Mammary epithelial cell (primary cell): ENCODE measurements around the gene E2F6.

Source experiments
- EZH2 ChIP-seq: IDR thresholded peaks from 2 replicates; pipeline ENCODE4 v1.6.1; 2012; ENCODE audit warnings: low read length, inconsistent platforms, borderline replicate concordance
- TF ChIP-seq, protein P1 (sequence below), 2 donors: IDR thresholded peaks in 1 of 2; conservative IDR thresholded peaks in 1 of 2; 2 replicates each; pipeline ENCODE4 v1.5.1; 2011 to 2012; ENCODE audit warnings: inconsistent platforms in 2 of 2, low read length in 2 of 2, mild to moderate bottlenecking in 2 of 2, control low read depth in 1 of 2, low read depth in 1 of 2; ENCODE audit not compliant: insufficient read depth in 1 of 2; ENCODE audit errors: extremely low read depth in 1 of 2

DNA sequence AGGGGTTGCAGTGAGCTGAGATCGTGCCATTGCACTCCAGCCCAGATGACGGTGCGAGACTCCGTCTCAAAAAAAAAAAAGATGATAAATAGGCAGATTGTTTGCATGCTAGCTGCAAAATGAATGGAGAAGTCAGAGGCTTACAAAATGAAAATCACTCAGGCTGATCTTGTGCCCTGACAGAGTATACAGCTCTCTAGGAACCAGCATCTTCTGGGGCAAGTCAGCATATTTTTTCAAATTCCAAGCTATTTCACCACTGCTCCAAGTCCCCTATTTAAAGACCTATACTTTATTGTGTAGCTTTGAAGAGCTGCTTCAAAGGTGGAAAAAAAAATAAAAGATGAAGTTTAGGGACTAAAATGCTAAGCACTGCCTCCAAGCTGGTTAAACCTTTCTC is 6.1 kb downstream of the E2F6 start:
- TF ChIP-seq, protein P1, sequence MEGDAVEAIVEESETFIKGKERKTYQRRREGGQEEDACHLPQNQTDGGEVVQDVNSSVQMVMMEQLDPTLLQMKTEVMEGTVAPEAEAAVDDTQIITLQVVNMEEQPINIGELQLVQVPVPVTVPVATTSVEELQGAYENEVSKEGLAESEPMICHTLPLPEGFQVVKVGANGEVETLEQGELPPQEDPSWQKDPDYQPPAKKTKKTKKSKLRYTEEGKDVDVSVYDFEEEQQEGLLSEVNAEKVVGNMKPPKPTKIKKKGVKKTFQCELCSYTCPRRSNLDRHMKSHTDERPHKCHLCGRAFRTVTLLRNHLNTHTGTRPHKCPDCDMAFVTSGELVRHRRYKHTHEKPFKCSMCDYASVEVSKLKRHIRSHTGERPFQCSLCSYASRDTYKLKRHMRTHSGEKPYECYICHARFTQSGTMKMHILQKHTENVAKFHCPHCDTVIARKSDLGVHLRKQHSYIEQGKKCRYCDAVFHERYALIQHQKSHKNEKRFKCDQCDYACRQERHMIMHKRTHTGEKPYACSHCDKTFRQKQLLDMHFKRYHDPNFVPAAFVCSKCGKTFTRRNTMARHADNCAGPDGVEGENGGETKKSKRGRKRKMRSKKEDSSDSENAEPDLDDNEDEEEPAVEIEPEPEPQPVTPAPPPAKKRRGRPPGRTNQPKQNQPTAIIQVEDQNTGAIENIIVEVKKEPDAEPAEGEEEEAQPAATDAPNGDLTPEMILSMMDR (conservative IDR thresholded peaks at IDR 0.05 in 1 of 2, IDR thresholded peaks at IDR 0.05 in 1 of 2; ENCODE audit: extremely low read depth in 1 of 2, insufficient read depth in 1 of 2, low read depth in 1 of 2, low read length in 2 of 2), result no peak
- TF ChIP-seq EZH2, result no peak
